ENCODE data around the gene C15orf39. TPM values are rescaled to one million over a fixed set of nuclear protein-coding genes. Genes with fewer than 3 reads are reported as not detected.
"Not testable (repeated sequence)": the region's sequence is repeated elsewhere in the genome, so short reads cannot be mapped to it uniquely, and the experiment has no call there.

C15orf39 gene
- total RNA-seq, 1 donor, result 77.8 TPM

- no peak for DNase-seq (ENCODE audit: low read depth in 2 of 3, low spot score in 2 of 3)
Observed at GRCh38 chr15:75229191-75230015, 27.7 kb downstream of the C15orf39 start.

- no peak for DNase-seq (ENCODE audit: low read depth in 2 of 3, low spot score in 2 of 3)
Observed at GRCh38 chr15:75230016-75230343, 28.3 kb downstream of the C15orf39 start.

GRCh38 chr15:75230551-75231371 is 29.1 kb downstream of the C15orf39 start:
- DNase-seq (ENCODE audit: low read depth in 2 of 3, low spot score in 2 of 3), result no peak

GRCh38 chr15:75231836-75232235 is 30.2 kb downstream of the C15orf39 start:
- no peak for DNase-seq (ENCODE audit: low read depth in 2 of 3, low spot score in 2 of 3)

- DNase-seq (ENCODE audit: low read depth in 2 of 3, low spot score in 2 of 3), result no peak
Observed at GRCh38 chr15:75232252-75232813, 30.7 kb downstream of the C15orf39 start.

- no peak for DNase-seq (ENCODE audit: low read depth in 2 of 3, low spot score in 2 of 3)
Observed at GRCh38 chr15:75232826-75233503, 31.3 kb downstream of the C15orf39 start.

GRCh38 chr15:75233504-75234190 is 32.0 kb downstream of the C15orf39 start:
- DNase-seq (ENCODE audit: low read depth in 2 of 3, low spot score in 2 of 3), result no peak

GRCh38 chr15:75234191-75234810 is 32.6 kb downstream of the C15orf39 start:
- no peak for DNase-seq (ENCODE audit: low read depth in 2 of 3, low spot score in 2 of 3)

- DNase-seq (ENCODE audit: low read depth in 2 of 3, low spot score in 2 of 3), result no peak
Observed at GRCh38 chr15:75235051-75235673, 33.5 kb downstream of the C15orf39 start.

- no peak for DNase-seq (ENCODE audit: low read depth in 2 of 3, low spot score in 2 of 3)
Observed at GRCh38 chr15:75235760-75236729, 34.4 kb downstream of the C15orf39 start.

- DNase-seq (ENCODE audit: low read depth in 2 of 3, low spot score in 2 of 3), result no peak
Observed at GRCh38 chr15:75237316-75237982, 35.8 kb downstream of the C15orf39 start.

- no peak for DNase-seq (ENCODE audit: low read depth in 2 of 3, low spot score in 2 of 3)
Observed at GRCh38 chr15:75238150-75238549, 36.5 kb downstream of the C15orf39 start.

- not testable (repeated sequence) for DNase-seq (ENCODE audit: low read depth in 2 of 3, low spot score in 2 of 3)
Observed at GRCh38 chr15:75245741-75246140, 44.1 kb downstream of the C15orf39 start.

- DNase-seq (ENCODE audit: low read depth in 2 of 3, low spot score in 2 of 3), result not testable (repeated sequence)
Observed at GRCh38 chr15:75248991-75249390, 47.3 kb downstream of the C15orf39 start.

- no peak for DNase-seq (ENCODE audit: low read depth in 2 of 3, low spot score in 2 of 3)
Observed at GRCh38 chr15:75249726-75250125, 48.0 kb downstream of the C15orf39 start.

- not testable (repeated sequence) for DNase-seq (ENCODE audit: low read depth in 2 of 3, low spot score in 2 of 3)
Observed at GRCh38 chr15:75251343-75251742, 49.7 kb downstream of the C15orf39 start.

GRCh38 chr15:75252285-75252684 is 50.6 kb downstream of the C15orf39 start:
- not testable (repeated sequence) for DNase-seq (ENCODE audit: low read depth in 2 of 3, low spot score in 2 of 3)

GRCh38 chr15:75258034-75258433 is 56.4 kb downstream of the C15orf39 start, which contains the start of gene GOLGA6C:
GOLGA6C (plus strand) TSS chr15:75258334; CDS start chr15:75258599, 265 bp downstream.
- not testable (repeated sequence) for DNase-seq (ENCODE audit: low read depth in 2 of 3, low spot score in 2 of 3)

Measured in hematopoietic multipotent progenitor cell (in vitro differentiated cells).